Ascending aorta (tissue), 2 donors: Measurements from ENCODE around the gene ATP2A1. TPM values are rescaled to one million over a fixed set of nuclear protein-coding genes. Genes with fewer than 3 reads are reported as not detected.

Source experiments
- DNase-seq, 2 donors: peaks; one replicate each; pipeline ENCODE4 v3.0.0-alpha.2; 2019; ENCODE audit warnings: low spot score in 2 of 2
- H3K27ac ChIP-seq, 2 donors: fragments of 200-600 bp; sonication (generic); one replicate each; pipeline ENCODE4 v1.5.1; 2016 to 2017; ENCODE audit warnings: mild to moderate bottlenecking in 1 of 2
- H3K27me3 ChIP-seq: fragments of 200-600 bp; sonication (generic); one replicate; pipeline ENCODE4 v1.5.1; 2017
- H3K36me3 ChIP-seq, 2 donors: fragments of 200-600 bp; sonication (generic); one replicate each; pipeline ENCODE4 v1.5.1; 2016
- H3K4me1 ChIP-seq, 2 donors: fragments of 200-600 bp; sonication (generic); one replicate each; pipeline ENCODE4 v1.5.1; 2016 to 2017; ENCODE audit warnings: mild to moderate bottlenecking in 1 of 2
- H3K4me3 ChIP-seq, 2 donors: fragments of 200-600 bp; sonication (generic); one replicate each; pipeline ENCODE4 v1.5.1; 2016 to 2017; ENCODE audit warnings: mild to moderate bottlenecking in 1 of 2
- H3K9me3 ChIP-seq, 2 donors: fragments of 200-600 bp; sonication (generic); one replicate each; pipeline ENCODE4 v1.5.1; 2016
- intact Hi-C: fragments of 100-400 bp; cut with DNase I; formaldehyde crosslinking; loops from one replicate; pipeline ENCODE4 v1.15.1; 2023
- total RNA-seq: library from RNA; depleted of rRNA; stranded (reverse); fragments of >200 nt; gene quantifications from one replicate; pipeline ENCODE4 v1.1.0, GENCODE V29; 2016
- TF ChIP-seq, protein P1 (sequence below), 3 experiments: fragments of 200-600 bp in 2 of 3; fragments of 450-650 bp in 1 of 3; sonication (generic) in 2 of 3; IDR thresholded peaks; one replicate each; pipeline ENCODE4 v1.5.1; 2016 to 2019; ENCODE audit warnings: antibody characterized with exemption in 3 of 3, mild to moderate bottlenecking in 1 of 3, moderate library complexity in 1 of 3

The ATP2A1 gene
- total RNA-seq, 1 donor from 2014 or later: not detected

DNA sequence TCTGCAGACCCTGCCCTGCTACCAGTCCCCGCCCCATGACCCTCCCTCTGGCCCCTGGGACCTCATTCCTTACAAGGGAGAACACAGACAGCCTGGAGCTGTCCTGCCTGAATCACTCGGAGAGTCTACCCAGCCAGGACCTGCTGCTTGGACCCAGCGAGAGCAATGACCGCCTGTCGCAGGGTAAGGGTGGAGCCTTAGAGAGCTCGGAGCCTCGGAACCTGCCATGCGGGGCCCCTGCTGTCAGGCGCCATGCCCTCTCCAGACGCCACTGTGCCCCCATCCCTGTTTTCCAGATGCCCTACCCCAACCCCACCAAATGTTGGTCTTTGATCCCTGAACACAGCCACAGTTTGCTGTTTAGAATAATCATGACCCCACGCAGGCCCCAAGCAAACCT lies 9.1 kb upstream of the ATP2A1 start:
- TF ChIP-seq, protein P1, sequence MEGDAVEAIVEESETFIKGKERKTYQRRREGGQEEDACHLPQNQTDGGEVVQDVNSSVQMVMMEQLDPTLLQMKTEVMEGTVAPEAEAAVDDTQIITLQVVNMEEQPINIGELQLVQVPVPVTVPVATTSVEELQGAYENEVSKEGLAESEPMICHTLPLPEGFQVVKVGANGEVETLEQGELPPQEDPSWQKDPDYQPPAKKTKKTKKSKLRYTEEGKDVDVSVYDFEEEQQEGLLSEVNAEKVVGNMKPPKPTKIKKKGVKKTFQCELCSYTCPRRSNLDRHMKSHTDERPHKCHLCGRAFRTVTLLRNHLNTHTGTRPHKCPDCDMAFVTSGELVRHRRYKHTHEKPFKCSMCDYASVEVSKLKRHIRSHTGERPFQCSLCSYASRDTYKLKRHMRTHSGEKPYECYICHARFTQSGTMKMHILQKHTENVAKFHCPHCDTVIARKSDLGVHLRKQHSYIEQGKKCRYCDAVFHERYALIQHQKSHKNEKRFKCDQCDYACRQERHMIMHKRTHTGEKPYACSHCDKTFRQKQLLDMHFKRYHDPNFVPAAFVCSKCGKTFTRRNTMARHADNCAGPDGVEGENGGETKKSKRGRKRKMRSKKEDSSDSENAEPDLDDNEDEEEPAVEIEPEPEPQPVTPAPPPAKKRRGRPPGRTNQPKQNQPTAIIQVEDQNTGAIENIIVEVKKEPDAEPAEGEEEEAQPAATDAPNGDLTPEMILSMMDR (IDR thresholded peaks at IDR 0.05): no peak
- no peak for DNase-seq
- Histone ChIP-seq H3K27me3 (no peaks in the 10 kb centered on the region), H3K9me3 (no peaks in the 10 kb centered on the region), H3K27ac (no peak overlapping the region), H3K4me1 (peaks cover 0 to 5% of the 10 kb centered on the region in 2 donors), H3K4me3 (no peak overlapping the region), H3K36me3 (peaks cover 45 to 73% of the 10 kb centered on the region in 2 donors)
- intact Hi-C loops: no loop called here

DNA sequence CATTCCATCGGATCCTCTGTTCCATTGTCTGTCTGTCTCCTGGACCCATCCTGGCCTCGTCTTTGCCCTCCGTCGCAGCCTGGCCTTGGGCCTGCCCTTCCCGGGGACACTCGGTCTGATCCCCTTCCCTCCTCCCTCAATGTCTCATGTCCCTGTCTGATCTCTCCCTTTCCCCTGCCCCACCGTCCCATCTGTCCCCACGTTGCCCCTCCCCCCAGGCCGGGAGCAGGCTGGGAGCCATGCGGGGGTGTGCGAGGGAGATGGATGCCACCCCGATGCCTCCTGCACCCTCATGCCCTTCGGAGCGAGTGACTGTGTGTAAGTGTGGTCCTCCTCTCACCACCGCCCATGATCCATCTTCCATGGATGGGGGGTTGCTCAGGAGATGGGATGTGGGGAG lies 5.3 kb upstream of the ATP2A1 start:
- H3K27me3 ChIP-seq: no peaks in the 10 kb centered on the region
- H3K4me1 ChIP-seq: no peaks in the 10 kb centered on the region
- DNase-seq: no peak
- no peak overlapping the region for H3K27ac ChIP-seq
- no peak overlapping the region for H3K4me3 ChIP-seq
- H3K36me3 ChIP-seq: peaks cover 39 to 63% of the 10 kb centered on the region in 2 donors
- H3K9me3 ChIP-seq: no peaks in the 10 kb centered on the region
- intact Hi-C loops: no loop called here
- TF ChIP-seq, protein P1 (IDR thresholded peaks at IDR 0.05): no peak

DNA sequence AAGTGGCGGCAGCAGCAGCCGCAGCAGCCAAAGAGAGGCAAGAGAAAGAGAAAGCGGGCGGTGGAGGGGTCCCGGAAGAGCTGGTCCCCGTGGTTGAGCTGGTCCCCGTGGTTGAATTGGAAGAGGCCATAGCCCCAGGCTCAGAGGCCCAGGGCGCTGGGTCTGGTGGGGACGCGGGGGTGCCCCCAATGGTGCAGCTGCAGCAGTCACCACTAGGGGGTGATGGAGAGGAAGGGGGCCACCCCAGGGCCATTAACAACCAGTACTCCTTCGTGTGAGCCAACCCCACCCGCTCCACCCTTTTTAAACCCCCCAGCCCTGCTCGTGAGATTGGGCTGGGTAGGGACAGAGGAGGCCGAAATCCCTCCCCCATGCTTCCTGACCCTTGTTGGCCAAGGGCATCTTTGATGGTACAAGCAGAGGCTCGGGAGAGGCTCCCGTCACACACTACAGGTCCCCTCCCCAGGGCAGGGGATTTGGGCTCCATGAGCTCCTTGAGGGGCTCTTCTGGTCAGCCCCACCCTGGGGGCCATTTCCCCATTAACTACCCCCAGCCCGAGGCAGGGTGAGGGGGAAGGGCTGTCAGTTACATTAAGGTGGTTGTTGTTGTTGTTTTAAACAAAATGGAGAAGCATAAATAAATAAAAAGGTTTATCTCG lies 4.6 kb upstream of the ATP2A1 start:
- no peaks in the 10 kb centered on the region for H3K27me3 ChIP-seq
- no peak overlapping the region for H3K27ac ChIP-seq
- TF ChIP-seq, protein P1 (IDR thresholded peaks at IDR 0.05): peak in 2 of 3 experiments; percentile 37 to 47
- DNase-seq: no peak
- peaks cover 32 to 56% of the 10 kb centered on the region in 2 donors for H3K36me3 ChIP-seq
- intact Hi-C loops: no loop called here
- H3K9me3 ChIP-seq: no peaks in the 10 kb centered on the region
- no peaks in the 10 kb centered on the region for H3K4me1 ChIP-seq
- no peak overlapping the region for H3K4me3 ChIP-seq

DNA sequence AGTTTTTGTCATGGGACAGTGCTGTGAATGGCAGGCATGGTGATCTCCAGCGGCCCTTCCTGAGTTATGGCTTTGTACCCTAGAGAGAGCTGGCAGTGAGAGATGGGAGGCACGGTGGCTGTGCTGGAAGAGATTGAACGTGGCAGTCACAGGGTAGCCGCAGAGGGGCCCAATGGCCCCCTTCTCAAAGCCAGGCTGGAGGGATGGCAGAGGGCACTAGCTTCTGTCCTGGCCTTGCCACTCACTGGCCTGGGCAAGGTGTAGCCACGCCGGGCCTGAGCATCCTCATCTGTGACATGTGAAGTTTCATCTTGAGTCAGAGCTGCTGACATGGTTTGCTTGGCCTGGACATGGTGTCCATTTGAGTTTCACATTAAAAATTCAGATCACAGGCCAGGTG lies 3.9 kb upstream of the ATP2A1 start:
- H3K9me3 ChIP-seq: no peaks in the 10 kb centered on the region
- intact Hi-C loops: no loop called here
- peaks cover 3 to 4% of the 10 kb centered on the region in 2 donors for H3K4me1 ChIP-seq
- DNase-seq: no peak
- no peak overlapping the region for H3K27ac ChIP-seq
- no peak overlapping the region for H3K4me3 ChIP-seq
- TF ChIP-seq, protein P1 (IDR thresholded peaks at IDR 0.05): no peak
- peaks cover 25 to 48% of the 10 kb centered on the region in 2 donors for H3K36me3 ChIP-seq
- no peaks in the 10 kb centered on the region for H3K27me3 ChIP-seq

DNA sequence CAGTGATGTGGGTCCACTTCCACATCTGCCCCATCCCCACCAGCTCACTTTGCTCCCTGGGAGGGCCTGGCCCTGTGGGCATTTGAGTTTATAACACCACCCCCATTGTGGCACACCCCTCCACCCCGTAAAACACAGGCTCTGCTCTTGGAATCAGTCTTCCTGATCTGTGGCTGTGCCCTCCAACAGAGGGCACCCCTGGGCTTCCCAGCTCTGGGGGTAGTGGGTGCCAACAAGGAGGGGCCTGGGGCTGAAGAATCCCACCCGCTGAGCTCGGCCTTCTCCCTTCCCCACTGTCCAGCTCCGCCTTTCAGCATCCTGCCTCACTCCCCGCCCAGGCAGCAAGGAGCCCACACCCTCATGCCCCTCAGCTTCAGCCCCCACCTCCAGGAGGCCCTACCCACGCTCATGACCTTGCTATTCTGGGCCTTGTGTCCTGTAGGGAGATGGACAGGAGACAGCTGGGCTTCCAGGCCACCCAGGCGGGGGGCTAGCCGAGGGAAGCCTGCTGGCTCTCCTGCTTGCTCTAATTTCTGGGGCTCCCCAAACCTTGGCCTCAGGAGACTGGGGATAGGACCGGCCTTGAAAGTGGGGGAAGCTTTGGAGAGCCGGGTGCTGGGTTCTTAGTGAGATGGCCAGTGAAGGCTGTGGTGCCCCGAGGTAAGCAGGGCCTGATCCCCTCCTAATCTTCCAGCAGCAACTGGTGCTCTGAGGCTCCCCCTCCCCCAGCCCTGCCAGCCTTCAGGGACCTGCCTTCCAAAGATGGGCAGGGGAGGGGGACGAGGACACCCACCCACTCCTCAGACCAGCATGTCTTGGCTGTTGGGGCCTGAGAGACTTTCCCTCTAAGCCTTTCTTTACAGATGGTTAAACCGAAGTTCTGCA lies 2.9 kb upstream of the ATP2A1 start:
- H3K36me3 ChIP-seq: peaks cover 15 to 39% of the 10 kb centered on the region in 2 donors
- H3K27me3 ChIP-seq: no peaks in the 10 kb centered on the region
- TF ChIP-seq, protein P1 (IDR thresholded peaks at IDR 0.05): no peak
- H3K27ac ChIP-seq: no peak overlapping the region
- intact Hi-C loops: no loop called here
- no peaks in the 10 kb centered on the region for H3K9me3 ChIP-seq
- H3K4me1 ChIP-seq: peaks cover 8 to 9% of the 10 kb centered on the region in 2 donors
- no peak for DNase-seq
- H3K4me3 ChIP-seq: no peak overlapping the region
